Fibroblast of lung (primary cell): Measurements from ENCODE around the gene C16orf89.

ENCODE experiments used
- EZH2 ChIP-seq: IDR thresholded peaks from 2 replicates; pipeline ENCODE4 v1.5.1; 2012; ENCODE audit warnings: low read length, control low read depth, mild to moderate bottlenecking; ENCODE audit errors: missing control alignments
- TF ChIP-seq, protein P1 (sequence below), 2 donors: IDR thresholded peaks in 1 of 2; conservative IDR thresholded peaks in 1 of 2; 1 replicate in 1 of 2; 2 replicates in 1 of 2; pipeline ENCODE4 v1.5.1; 2011 to 2012; ENCODE audit warnings: low read length in 2 of 2, control low read depth in 1 of 2, inconsistent platforms in 1 of 2, low read depth in 1 of 2, mild to moderate bottlenecking in 1 of 2

DNA sequence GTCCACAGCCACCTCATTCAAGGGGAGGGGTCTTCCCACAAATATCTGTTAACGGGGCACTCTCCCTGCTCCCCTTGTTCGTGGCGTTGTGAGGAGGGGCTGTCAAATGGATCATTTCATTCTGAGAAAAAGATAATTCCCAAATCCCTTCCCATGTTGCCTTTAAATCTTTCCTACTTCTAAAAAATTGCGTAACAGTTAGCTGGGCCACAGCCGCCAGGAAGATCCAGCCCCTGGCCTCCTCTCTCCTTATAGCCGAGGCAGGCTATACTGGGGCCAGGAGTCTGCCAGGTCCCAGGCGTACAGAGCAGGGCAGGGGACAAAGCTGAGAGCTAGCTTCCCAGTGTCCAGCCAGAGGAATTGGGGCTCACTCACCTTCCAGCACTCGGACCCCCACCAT is 430 bp downstream of the C16orf89 start:
- TF ChIP-seq, protein P1, sequence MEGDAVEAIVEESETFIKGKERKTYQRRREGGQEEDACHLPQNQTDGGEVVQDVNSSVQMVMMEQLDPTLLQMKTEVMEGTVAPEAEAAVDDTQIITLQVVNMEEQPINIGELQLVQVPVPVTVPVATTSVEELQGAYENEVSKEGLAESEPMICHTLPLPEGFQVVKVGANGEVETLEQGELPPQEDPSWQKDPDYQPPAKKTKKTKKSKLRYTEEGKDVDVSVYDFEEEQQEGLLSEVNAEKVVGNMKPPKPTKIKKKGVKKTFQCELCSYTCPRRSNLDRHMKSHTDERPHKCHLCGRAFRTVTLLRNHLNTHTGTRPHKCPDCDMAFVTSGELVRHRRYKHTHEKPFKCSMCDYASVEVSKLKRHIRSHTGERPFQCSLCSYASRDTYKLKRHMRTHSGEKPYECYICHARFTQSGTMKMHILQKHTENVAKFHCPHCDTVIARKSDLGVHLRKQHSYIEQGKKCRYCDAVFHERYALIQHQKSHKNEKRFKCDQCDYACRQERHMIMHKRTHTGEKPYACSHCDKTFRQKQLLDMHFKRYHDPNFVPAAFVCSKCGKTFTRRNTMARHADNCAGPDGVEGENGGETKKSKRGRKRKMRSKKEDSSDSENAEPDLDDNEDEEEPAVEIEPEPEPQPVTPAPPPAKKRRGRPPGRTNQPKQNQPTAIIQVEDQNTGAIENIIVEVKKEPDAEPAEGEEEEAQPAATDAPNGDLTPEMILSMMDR (conservative IDR thresholded peaks at IDR 0.05 in 1 of 2, IDR thresholded peaks at IDR 0.05 in 1 of 2; ENCODE audit: low read depth in 1 of 2, low read length in 2 of 2) = no peak
- no peak for TF ChIP-seq EZH2
